ENCODE results near the gene KRT9. TPM values are rescaled to one million over a fixed set of nuclear protein-coding genes. Genes with fewer than 3 reads are reported as not detected.

KRT9 gene
- total and polyA plus RNA-seq, 2 of the 13 experiments (the other 11 are each of a cell fraction or from before 2014, with no cell fraction given), result not detected

DNA sequence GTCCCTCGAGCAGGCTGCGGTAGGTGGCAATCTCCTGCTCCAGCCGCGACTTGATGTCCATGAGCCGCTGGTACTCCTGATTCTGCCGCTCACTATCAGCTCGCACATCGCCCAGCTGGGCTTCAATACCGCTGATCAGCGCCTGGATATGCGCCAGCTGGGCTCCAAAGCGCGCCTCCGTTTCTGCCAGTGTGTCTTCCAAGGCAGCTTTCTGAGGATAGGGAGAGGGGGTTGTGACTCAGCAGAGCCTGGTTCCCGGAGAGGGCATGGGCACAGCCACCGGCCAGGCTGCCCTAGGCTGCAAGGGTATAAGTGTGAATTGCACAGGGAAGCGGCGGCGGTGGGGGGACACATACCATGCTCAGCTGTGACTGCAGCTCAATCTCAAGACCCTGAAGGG lies 48.1 kb downstream of the KRT9 start:
- TSS peak; percentile 22 for BruUV-seq (replicated peaks)
- no peak overlapping the region for H3K4me3 ChIP-seq (replicated peaks in 1 of 3; ENCODE audit: insufficient read depth in 1 of 3, low read depth in 2 of 3, low read length in 3 of 3)
- no peak overlapping the region for H3K4me2 ChIP-seq (ENCODE audit: low read depth, low read length)
- peaks cover 0 to 2% of the 10 kb centered on the region in 2 experiments; a peak in 1 of 5 replicates for H3K36me3 ChIP-seq (replicated peaks in 1 of 2; ENCODE audit: control insufficient read depth in 1 of 2, insufficient read depth in 2 of 2, low read length in 2 of 2)
- intact Hi-C loops (cut with micrococcal nuclease; ENCODE audit: unreplicated experiment), result loop anchor here (10.0 kb wide), 1 partner anchor 619 kb away; no protein-coding TSS in a partner anchor
- H3K9me3 ChIP-seq (ENCODE audit: low read length), result no peaks in the 10 kb centered on the region
- DNase-seq (ENCODE audit: low spot score) (no peak), ATAC-seq (no peak), FAIRE-seq (no peak)
- ChIA-PET POLR2A (no interaction called here), CTCF (ENCODE audit: low intra/inter-chr PET ratio, low total read pairs) (no interaction called here)
- no peak overlapping the region for H2AFZ ChIP-seq (ENCODE audit: low read length)
- no peak for TF ChIP-seq TBP (CRISPR knock-in tag; IDR thresholded peaks at IDR 0.05)
- TF ChIP-seq, protein P1, sequence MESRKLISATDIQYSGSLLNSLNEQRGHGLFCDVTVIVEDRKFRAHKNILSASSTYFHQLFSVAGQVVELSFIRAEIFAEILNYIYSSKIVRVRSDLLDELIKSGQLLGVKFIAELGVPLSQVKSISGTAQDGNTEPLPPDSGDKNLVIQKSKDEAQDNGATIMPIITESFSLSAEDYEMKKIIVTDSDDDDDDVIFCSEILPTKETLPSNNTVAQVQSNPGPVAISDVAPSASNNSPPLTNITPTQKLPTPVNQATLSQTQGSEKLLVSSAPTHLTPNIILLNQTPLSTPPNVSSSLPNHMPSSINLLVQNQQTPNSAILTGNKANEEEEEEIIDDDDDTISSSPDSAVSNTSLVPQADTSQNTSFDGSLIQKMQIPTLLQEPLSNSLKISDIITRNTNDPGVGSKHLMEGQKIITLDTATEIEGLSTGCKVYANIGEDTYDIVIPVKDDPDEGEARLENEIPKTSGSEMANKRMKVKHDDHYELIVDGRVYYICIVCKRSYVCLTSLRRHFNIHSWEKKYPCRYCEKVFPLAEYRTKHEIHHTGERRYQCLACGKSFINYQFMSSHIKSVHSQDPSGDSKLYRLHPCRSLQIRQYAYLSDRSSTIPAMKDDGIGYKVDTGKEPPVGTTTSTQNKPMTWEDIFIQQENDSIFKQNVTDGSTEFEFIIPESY (CRISPR knock-in tag; IDR thresholded peaks at IDR 0.05), result peak; percentile 57
- TF ChIP-seq, protein P2, sequence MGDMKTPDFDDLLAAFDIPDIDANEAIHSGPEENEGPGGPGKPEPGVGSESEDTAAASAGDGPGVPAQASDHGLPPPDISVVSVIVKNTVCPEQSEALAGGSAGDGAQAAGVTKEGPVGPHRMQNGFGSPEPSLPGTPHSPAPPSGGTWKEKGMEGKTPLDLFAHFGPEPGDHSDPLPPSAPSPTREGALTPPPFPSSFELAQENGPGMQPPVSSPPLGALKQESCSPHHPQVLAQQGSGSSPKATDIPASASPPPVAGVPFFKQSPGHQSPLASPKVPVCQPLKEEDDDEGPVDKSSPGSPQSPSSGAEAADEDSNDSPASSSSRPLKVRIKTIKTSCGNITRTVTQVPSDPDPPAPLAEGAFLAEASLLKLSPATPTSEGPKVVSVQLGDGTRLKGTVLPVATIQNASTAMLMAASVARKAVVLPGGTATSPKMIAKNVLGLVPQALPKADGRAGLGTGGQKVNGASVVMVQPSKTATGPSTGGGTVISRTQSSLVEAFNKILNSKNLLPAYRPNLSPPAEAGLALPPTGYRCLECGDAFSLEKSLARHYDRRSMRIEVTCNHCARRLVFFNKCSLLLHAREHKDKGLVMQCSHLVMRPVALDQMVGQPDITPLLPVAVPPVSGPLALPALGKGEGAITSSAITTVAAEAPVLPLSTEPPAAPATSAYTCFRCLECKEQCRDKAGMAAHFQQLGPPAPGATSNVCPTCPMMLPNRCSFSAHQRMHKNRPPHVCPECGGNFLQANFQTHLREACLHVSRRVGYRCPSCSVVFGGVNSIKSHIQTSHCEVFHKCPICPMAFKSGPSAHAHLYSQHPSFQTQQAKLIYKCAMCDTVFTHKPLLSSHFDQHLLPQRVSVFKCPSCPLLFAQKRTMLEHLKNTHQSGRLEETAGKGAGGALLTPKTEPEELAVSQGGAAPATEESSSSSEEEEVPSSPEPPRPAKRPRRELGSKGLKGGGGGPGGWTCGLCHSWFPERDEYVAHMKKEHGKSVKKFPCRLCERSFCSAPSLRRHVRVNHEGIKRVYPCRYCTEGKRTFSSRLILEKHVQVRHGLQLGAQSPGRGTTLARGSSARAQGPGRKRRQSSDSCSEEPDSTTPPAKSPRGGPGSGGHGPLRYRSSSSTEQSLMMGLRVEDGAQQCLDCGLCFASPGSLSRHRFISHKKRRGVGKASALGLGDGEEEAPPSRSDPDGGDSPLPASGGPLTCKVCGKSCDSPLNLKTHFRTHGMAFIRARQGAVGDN (CRISPR knock-in tag; IDR thresholded peaks at IDR 0.05), result 0 out of 2 replicates have a peak, but pooled peaks have one; percentile 17
- no peak overlapping the region for H3K9ac ChIP-seq (ENCODE audit: insufficient read depth, low read depth, low read length)
- H3K4me1 ChIP-seq (ENCODE audit: insufficient read depth, low read length), result peaks cover 79% of the 10 kb centered on the region
- no peak overlapping the region for H3K27ac ChIP-seq (ENCODE audit: extremely low read length, insufficient read depth, low read length)
- in situ Hi-C loops (cut with HindIII; ENCODE audit: extremely low pct_ligation_motif_present, low pct_unique_long_range_greater_than_20kb), result no loop called here
- peaks cover under 1 to 1% of the 10 kb centered on the region in 2 experiments; a peak in 2 of 5 replicates for H3K27me3 ChIP-seq (ENCODE audit: control insufficient read depth in 1 of 2, insufficient read depth in 2 of 2, low read length in 2 of 2)
- H4K20me1 ChIP-seq (ENCODE audit: insufficient read depth, low read length), result no peaks in the 10 kb centered on the region
- peaks cover 7% of the 10 kb centered on the region for H3K79me2 ChIP-seq (ENCODE audit: insufficient read depth, low read length)
- WGBS (ENCODE audit: low lambda C conversion rate), result 97% methylated on average over 19 of the region's 19 CpGs

All from HepG2 (cell line).